IMR-90 (cell line): ENCODE data around the gene ADAM12. TPM values are rescaled to one million over a fixed set of nuclear protein-coding genes. Genes with fewer than 3 reads are reported as not detected.

Source experiments
- ATAC-seq: fragments of 200-7000 bp; cut with Tn5 transposase; 2 replicates; pipeline ENCODE4 v1.9.1; 2020; ENCODE audit warnings: low read depth, mild to moderate bottlenecking, moderate library complexity
- BruUV-seq: library from RNA; stranded (reverse); fragments of 400-500 nt; replicated peaks from 2 replicates; lab custom pipeline; 2021; lab: Mats Ljungman, UMichigan
- CTCF ChIA-PET: fragments of 300-600 bp; formaldehyde crosslinking; extraction: SDS; loops from one replicate; lab custom pipeline; 2021; ENCODE audit warnings: antibody characterized with exemption; lab: Yijun Ruan, JAX
- POLR2A ChIA-PET: fragments of 300-600 bp; sonication (Branson Sonifier 250); formaldehyde crosslinking; loops from one replicate; lab custom pipeline; 2022; ENCODE audit warnings: antibody characterized with exemption; ENCODE audit not compliant: unreplicated experiment; lab: Charles Lee
- DNase-seq: peaks from one replicate; pipeline ENCODE4 v3.0.0; 2013
- H2AFZ ChIP-seq: replicated peaks from 2 replicates; pipeline ENCODE3; 2013; ENCODE audit warnings: low read length, mild to moderate bottlenecking; ENCODE audit not compliant: poor library complexity
- H2AK5ac ChIP-seq: 2 replicates; pipeline ENCODE4 v1.6.1; 2013; ENCODE audit warnings: low read depth, low read length, inconsistent platforms
- H2AK9ac ChIP-seq: replicated peaks from 2 replicates; pipeline ENCODE3; 2013; ENCODE audit warnings: mild to moderate bottlenecking, low read depth, low read length, moderate library complexity; ENCODE audit not compliant: poor library complexity
- H2BK120ac ChIP-seq: 2 replicates; pipeline ENCODE4 v1.6.1; 2013; ENCODE audit warnings: low read depth, low read length, inconsistent platforms
- H2BK15ac ChIP-seq: 3 replicates; pipeline ENCODE4 v1.6.1; 2013; ENCODE audit warnings: low read depth, low read length, inconsistent platforms
- H2BK20ac ChIP-seq: 2 replicates; pipeline ENCODE4 v1.6.1; 2013; ENCODE audit warnings: low read depth, mild to moderate bottlenecking, inconsistent platforms, low read length, moderate library complexity
- H2BK5ac ChIP-seq: 2 replicates; pipeline ENCODE4 v1.6.1; 2013; ENCODE audit warnings: mild to moderate bottlenecking, low read depth, low read length, inconsistent platforms; ENCODE audit not compliant: poor library complexity, severe bottlenecking
- H3K14ac ChIP-seq: replicated peaks from 2 replicates; pipeline ENCODE4 v1.6.1; 2013; ENCODE audit warnings: low read depth, low read length, inconsistent platforms
- H3K18ac ChIP-seq: 2 replicates; pipeline ENCODE4 v1.6.1; 2013; ENCODE audit warnings: low read depth, low read length, control low read depth
- H3K23ac ChIP-seq: 2 replicates; pipeline ENCODE4 v1.6.1; 2013; ENCODE audit warnings: low read depth, low read length, inconsistent platforms
- H3K27ac ChIP-seq: 2 replicates; pipeline ENCODE4 v1.5.1; 2013; ENCODE audit warnings: mild to moderate bottlenecking, control low read depth, low read length; ENCODE audit not compliant: insufficient read depth
- H3K27me3 ChIP-seq: 2 replicates; pipeline ENCODE4 v1.6.1; 2013; ENCODE audit warnings: low read length; ENCODE audit not compliant: control insufficient read depth, insufficient read depth
- H3K36me3 ChIP-seq: 2 replicates; pipeline ENCODE4 v1.6.1; 2013; ENCODE audit warnings: low read length, mixed read lengths; ENCODE audit not compliant: control insufficient read depth, insufficient read depth
- H3K4ac ChIP-seq: 2 replicates; pipeline ENCODE4 v1.6.1; 2013; ENCODE audit warnings: low read depth, low read length, inconsistent platforms
- H3K4me1 ChIP-seq: 2 replicates; pipeline ENCODE4 v1.6.1; 2013; ENCODE audit warnings: low read length, mixed read lengths; ENCODE audit not compliant: control insufficient read depth, insufficient read depth
- H3K4me2 ChIP-seq: 2 replicates; pipeline ENCODE4 v1.6.1; 2013; ENCODE audit warnings: low read depth, mild to moderate bottlenecking, control low read depth, low read length, moderate library complexity
- H3K4me3 ChIP-seq: 2 replicates; pipeline ENCODE4 v1.5.1; 2013; ENCODE audit warnings: low read depth, mild to moderate bottlenecking, control low read depth, low read length, moderate library complexity; ENCODE audit not compliant: insufficient read depth
- H3K56ac ChIP-seq: 2 replicates; pipeline ENCODE4 v1.6.1; 2013; ENCODE audit warnings: low read length, inconsistent platforms; ENCODE audit not compliant: insufficient read depth; ENCODE audit errors: extremely low read depth
- H3K79me1 ChIP-seq, 2 experiments: 2 replicates each; pipeline ENCODE4 v1.6.1; 2013; ENCODE audit warnings: low read length in 2 of 2, inconsistent platforms in 1 of 2, low read depth in 1 of 2
- H3K9ac ChIP-seq: 2 replicates; pipeline ENCODE4 v1.6.1; 2013; ENCODE audit warnings: low read depth, low read length, control low read depth
- H3K9me1 ChIP-seq: 2 replicates; pipeline ENCODE4 v1.6.1; 2013; ENCODE audit warnings: low read length, inconsistent platforms; ENCODE audit not compliant: insufficient read depth
- H3K9me3 ChIP-seq: 2 replicates; pipeline ENCODE4 v1.6.1; 2013; ENCODE audit warnings: low read length; ENCODE audit not compliant: control insufficient read depth, insufficient read depth
- H4K20me1 ChIP-seq: 2 replicates; pipeline ENCODE4 v1.6.1; 2013; ENCODE audit warnings: low read length, inconsistent platforms; ENCODE audit not compliant: insufficient read depth
- H4K5ac ChIP-seq: 2 replicates; pipeline ENCODE4 v1.6.1; 2013; ENCODE audit warnings: mild to moderate bottlenecking, low read depth, low read length, control low read depth
- H4K8ac ChIP-seq, 2 experiments: 2 replicates each; pipeline ENCODE4 v1.6.1; 2013; ENCODE audit warnings: low read depth in 2 of 2, low read length in 2 of 2, control low read depth in 1 of 2, inconsistent platforms in 1 of 2
- H4K91ac ChIP-seq: 2 replicates; pipeline ENCODE4 v1.6.1; 2013; ENCODE audit warnings: low read depth, low read length, inconsistent platforms; ENCODE audit not compliant: insufficient read depth
- BHLHE40 ChIP-seq: fragments of 150-350 bp; IDR thresholded peaks from 2 replicates; pipeline ENCODE4 v1.6.1; 2016; ENCODE audit warnings: mild to moderate bottlenecking, low read depth, low read length
- CHD1 ChIP-seq: IDR thresholded peaks from 2 replicates; pipeline ENCODE4 v1.6.1; 2012; ENCODE audit warnings: low read depth, low read length, improper control_type of control experiment
- MAFK ChIP-seq: IDR thresholded peaks from 2 replicates; pipeline ENCODE4 v1.6.1; 2012; ENCODE audit warnings: low read depth, low read length, improper control_type of control experiment
- MAZ ChIP-seq: IDR thresholded peaks from 2 replicates; pipeline ENCODE4 v1.6.1; 2012; ENCODE audit warnings: low read depth, mild to moderate bottlenecking, low read length, improper control_type of control experiment, moderate library complexity, borderline replicate concordance
- MXI1 ChIP-seq: IDR thresholded peaks from 2 replicates; pipeline ENCODE4 v1.6.1; 2012; ENCODE audit warnings: low read depth, mild to moderate bottlenecking, low read length, moderate library complexity, borderline replicate concordance
- POLR2A ChIP-seq: IDR thresholded peaks from 2 replicates; pipeline ENCODE4 v1.6.1; 2012; ENCODE audit warnings: mild to moderate bottlenecking, low read depth, low read length
- RAD21 ChIP-seq: IDR thresholded peaks from 2 replicates; pipeline ENCODE4 v1.6.1; 2012; ENCODE audit warnings: low read length, improper control_type of control experiment
- RCOR1 ChIP-seq: IDR thresholded peaks from 2 replicates; pipeline ENCODE4 v1.6.1; 2012; ENCODE audit warnings: mild to moderate bottlenecking, low read length, improper control_type of control experiment; ENCODE audit not compliant: insufficient replicate concordance
- RFX5 ChIP-seq: IDR thresholded peaks from 2 replicates; pipeline ENCODE4 v1.8.0; 2012; ENCODE audit warnings: low read depth, mild to moderate bottlenecking, low read length, moderate library complexity
- SMC3 ChIP-seq: fragments of 150-350 bp; IDR thresholded peaks from 2 replicates; pipeline ENCODE4 v1.6.1; 2016; ENCODE audit warnings: low read depth, mild to moderate bottlenecking, antibody characterized with exemption, low read length, moderate library complexity
- WGBS, 2 experiments: methylation state at CpG; one replicate each; pipeline versions ENCODE4 v1.1.5 to v1.1.7; 2013; ENCODE audit warnings: missing lambda C conversion rate in 2 of 2; ENCODE audit not compliant: insufficient read length in 1 of 2; ENCODE audit errors: extremely low coverage in 2 of 2; 5-methylcytosine and 5-hydroxymethylcytosine counted together
- dilution Hi-C: fragments of 300-500 bp; cut with HindIII; formaldehyde crosslinking; loops from one replicate; pipeline ENCODE4 v1.14.3; 2018; ENCODE audit warnings: low sequenced_read_pairs; ENCODE audit not compliant: unreplicated experiment
- in situ Hi-C: fragments of 300-500 bp; cut with MboI; formaldehyde crosslinking; loops from 3 replicates; pipeline ENCODE4 v1.14.3; 2019; ENCODE audit warnings: low sequenced_read_pairs, inconsistent platforms, mixed read lengths
- intact Hi-C: fragments of 100-400 bp; cut with micrococcal nuclease; formaldehyde crosslinking; loops from 2 replicates; pipeline ENCODE4 v1.10.0; 2022
- polyA plus RNA-seq, 3 experiments: library from polyadenylated mRNA; depleted of rRNA; stranded (reverse); fragments of >200 nt; gene quantifications; 2 replicates each; pipeline ENCODE4 v1.2.3, GENCODE V29; 2012; ENCODE audit warnings: low replicate concordance in 1 of 3
- total RNA-seq: library from RNA; depleted of rRNA; stranded (reverse); fragments of >200 nt; gene quantifications from 2 replicates; pipeline ENCODE4 v1.2.3, GENCODE V29; 2012
- TF ChIP-seq, protein P1 (sequence below): fragments of 150-350 bp; IDR thresholded peaks from 2 replicates; pipeline ENCODE4 v1.6.1; 2016; ENCODE audit warnings: low read depth, mild to moderate bottlenecking, low read length, moderate library complexity, borderline replicate concordance
- TF ChIP-seq, protein P2 (sequence below): conservative IDR thresholded peaks from 2 replicates; pipeline ENCODE4 v1.5.1; 2012; ENCODE audit warnings: mild to moderate bottlenecking, low read depth, low read length, improper control_type of control experiment

ADAM12 gene
- total and polyA plus RNA-seq, 2 of the 4 experiments (the other 2 are of a cell fraction), result 9.6 to 10.2 TPM

DNA sequence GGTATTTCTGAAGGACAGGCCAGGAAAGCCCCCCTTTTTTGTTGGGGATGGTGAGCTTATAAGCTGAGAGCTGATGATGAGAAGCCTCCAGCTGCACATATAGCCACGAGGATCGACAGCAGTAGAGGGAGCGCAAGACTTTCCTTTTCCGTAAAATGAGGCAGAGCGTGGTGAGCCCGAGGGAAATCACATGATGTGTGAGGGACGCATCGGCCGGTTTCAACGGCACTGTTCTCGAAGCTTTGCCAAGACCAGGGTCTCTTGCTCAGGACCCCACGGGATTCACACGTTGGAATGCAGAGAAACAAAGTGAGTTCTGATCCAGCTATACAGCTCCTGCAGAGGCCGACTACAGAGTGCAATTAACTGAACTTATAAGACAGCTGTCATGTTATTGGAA is 55.7 kb downstream of the ADAM12 start:
- no peaks in the 10 kb centered on the region for H4K20me1 ChIP-seq
- WGBS, 2 experiments, result 95% methylated on average over 9 of the region's 14 CpGs; no CpG with 5 or more reads in 1 of the 2 experiments
- no peak overlapping the region for H2BK20ac ChIP-seq

More for the DNA sequence above, 55.7 kb downstream of the ADAM12 start:
- no peak overlapping the region for H4K5ac ChIP-seq
- no TSS peak for BruUV-seq
- H3K56ac ChIP-seq, result no peak overlapping the region
- H3K14ac ChIP-seq, result no peak overlapping the region
- TF ChIP-seq CHD1, result no peak
- TF ChIP-seq MXI1, result no peak
- TF ChIP-seq BHLHE40, result no peak
- TF ChIP-seq, protein P1, sequence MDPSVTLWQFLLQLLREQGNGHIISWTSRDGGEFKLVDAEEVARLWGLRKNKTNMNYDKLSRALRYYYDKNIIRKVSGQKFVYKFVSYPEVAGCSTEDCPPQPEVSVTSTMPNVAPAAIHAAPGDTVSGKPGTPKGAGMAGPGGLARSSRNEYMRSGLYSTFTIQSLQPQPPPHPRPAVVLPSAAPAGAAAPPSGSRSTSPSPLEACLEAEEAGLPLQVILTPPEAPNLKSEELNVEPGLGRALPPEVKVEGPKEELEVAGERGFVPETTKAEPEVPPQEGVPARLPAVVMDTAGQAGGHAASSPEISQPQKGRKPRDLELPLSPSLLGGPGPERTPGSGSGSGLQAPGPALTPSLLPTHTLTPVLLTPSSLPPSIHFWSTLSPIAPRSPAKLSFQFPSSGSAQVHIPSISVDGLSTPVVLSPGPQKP, result no peak
- TF ChIP-seq SMC3, result no peak
- TF ChIP-seq RCOR1, result no peak
- TF ChIP-seq POLR2A, result no peak
- no peak for TF ChIP-seq MAZ
- no peak for TF ChIP-seq MAFK
- TF ChIP-seq RFX5, result no peak
- TF ChIP-seq, protein P2, sequence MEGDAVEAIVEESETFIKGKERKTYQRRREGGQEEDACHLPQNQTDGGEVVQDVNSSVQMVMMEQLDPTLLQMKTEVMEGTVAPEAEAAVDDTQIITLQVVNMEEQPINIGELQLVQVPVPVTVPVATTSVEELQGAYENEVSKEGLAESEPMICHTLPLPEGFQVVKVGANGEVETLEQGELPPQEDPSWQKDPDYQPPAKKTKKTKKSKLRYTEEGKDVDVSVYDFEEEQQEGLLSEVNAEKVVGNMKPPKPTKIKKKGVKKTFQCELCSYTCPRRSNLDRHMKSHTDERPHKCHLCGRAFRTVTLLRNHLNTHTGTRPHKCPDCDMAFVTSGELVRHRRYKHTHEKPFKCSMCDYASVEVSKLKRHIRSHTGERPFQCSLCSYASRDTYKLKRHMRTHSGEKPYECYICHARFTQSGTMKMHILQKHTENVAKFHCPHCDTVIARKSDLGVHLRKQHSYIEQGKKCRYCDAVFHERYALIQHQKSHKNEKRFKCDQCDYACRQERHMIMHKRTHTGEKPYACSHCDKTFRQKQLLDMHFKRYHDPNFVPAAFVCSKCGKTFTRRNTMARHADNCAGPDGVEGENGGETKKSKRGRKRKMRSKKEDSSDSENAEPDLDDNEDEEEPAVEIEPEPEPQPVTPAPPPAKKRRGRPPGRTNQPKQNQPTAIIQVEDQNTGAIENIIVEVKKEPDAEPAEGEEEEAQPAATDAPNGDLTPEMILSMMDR, result no peak
- no peak for TF ChIP-seq RAD21
- H3K4me2 ChIP-seq, result no peak overlapping the region
- H3K79me1 ChIP-seq, result no peaks in the 10 kb centered on the region
- ATAC-seq (no peak), DNase-seq (no peak)
- no peaks in the 10 kb centered on the region for H3K27me3 ChIP-seq
- intact Hi-C loops (no loop called here), in situ Hi-C loops (no loop called here), dilution Hi-C loops (no loop called here)
- H2AFZ ChIP-seq, result no peak overlapping the region
- H3K36me3 ChIP-seq, result no peaks in the 10 kb centered on the region
- no peaks in the 10 kb centered on the region; the same call in 1 of the 2 replicates for H3K4me1 ChIP-seq
- no peak overlapping the region for H3K23ac ChIP-seq
- H4K8ac ChIP-seq, result no peak overlapping the region
- no peak overlapping the region for H3K9ac ChIP-seq
- no peak overlapping the region for H3K4ac ChIP-seq
- no peak overlapping the region for H2BK15ac ChIP-seq
- H2AK9ac ChIP-seq, result no peak overlapping the region
- CTCF ChIA-PET, result interaction anchor here (0.6 kb wide), 1 partner anchor 49 kb away, joined by 3 read pairs; no protein-coding TSS in a partner anchor
- H4K91ac ChIP-seq, result no peak overlapping the region
- no peaks in the 10 kb centered on the region; the same call in 1 of the 2 replicates for H3K9me1 ChIP-seq
- H3K18ac ChIP-seq, result no peak overlapping the region
- H3K9me3 ChIP-seq, result no peaks in the 10 kb centered on the region
- no peak overlapping the region for H2BK5ac ChIP-seq
- POLR2A ChIA-PET, result no interaction called here
- no peak overlapping the region for H3K4me3 ChIP-seq
- no peak overlapping the region for H2AK5ac ChIP-seq
- no peak overlapping the region for H3K27ac ChIP-seq
- H2BK120ac ChIP-seq, result no peak overlapping the region
